A549 (cell line): ENCODE results near the gene DNAH17.

ENCODE experiments used
- RAD21 ChIP-seq, 2 experiments: fragments of >200 bp in 1 of 2; sonication (Bioruptor Twin) in 1 of 2; formaldehyde crosslinking in 1 of 2; IDR thresholded peaks in 1 of 2; conservative IDR thresholded peaks in 1 of 2; 2 replicates in 1 of 2; 3 replicates in 1 of 2; pipeline ENCODE4 v1.6.1; 2012 to 2018; ENCODE audit warnings: inconsistent platforms in 1 of 2
- RCOR1 ChIP-seq: fragments of 150-350 bp; IDR thresholded peaks from 2 replicates; pipeline ENCODE4 v1.6.1; 2014; ENCODE audit warnings: antibody characterized with exemption, low read length, low read depth
- TF ChIP-seq, protein P1 (sequence below): IDR thresholded peaks from 2 replicates; pipeline ENCODE4 v1.6.1; 2012; ENCODE audit warnings: low read depth, borderline replicate concordance
- TF ChIP-seq, protein P2 (sequence below): fragments of 450-650 bp; IDR thresholded peaks from 2 replicates; pipeline ENCODE4 v1.6.1; 2014; ENCODE audit warnings: antibody characterized with exemption
- TF ChIP-seq, protein P3 (sequence below): fragments of >200 bp; sonication (Bioruptor Twin); formaldehyde crosslinking; IDR thresholded peaks from 3 replicates; pipeline ENCODE4 v1.5.1; 2016

DNA sequence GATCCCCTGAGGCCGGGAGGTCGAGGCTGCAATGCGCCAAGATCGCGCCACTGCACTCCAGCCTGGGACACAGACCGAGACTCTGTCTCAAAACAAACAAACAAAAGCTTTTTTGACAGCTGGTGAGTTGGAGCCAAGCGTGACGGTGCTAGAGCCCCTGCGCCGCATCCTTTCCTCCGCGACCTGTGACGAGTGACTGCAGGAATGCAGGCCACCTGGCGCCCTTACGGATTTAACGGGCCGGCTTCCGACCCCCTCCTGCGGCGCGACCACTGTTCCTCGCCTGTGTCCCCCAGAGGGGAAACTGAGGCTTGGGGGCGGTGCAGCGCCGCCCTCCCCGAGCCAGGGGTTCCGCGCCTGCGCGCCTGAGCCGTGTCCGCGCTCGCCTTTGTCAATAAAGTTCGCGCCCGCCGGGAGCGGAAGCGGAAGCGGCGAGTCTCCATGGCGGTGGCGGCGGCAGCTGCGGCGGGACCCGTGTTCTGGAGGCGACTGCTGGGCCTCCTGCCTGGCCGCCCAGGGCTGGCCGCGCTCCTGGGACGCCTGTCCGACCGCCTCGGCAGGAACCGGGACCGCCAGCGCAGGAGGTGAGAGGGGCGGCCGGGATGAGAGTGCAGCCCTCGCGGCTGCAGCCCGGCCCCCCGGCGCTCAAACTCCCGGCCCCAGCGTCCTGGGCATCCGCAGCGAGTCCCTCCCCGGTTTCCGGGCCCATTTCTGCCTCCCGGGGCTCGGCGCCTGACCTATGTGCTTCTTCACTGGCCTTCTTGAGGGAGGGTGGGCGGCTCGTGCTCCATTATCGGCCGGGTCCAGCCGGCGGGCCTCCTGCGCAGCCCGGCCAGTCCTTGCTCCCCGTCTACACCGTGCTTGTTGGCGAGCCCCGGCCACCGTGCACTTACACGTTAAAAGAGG, 198.7 kb downstream of the DNAH17 start, which contains the start of gene PGS1:
- TF ChIP-seq RCOR1 (no peak), RAD21 (conservative IDR thresholded peaks at IDR 0.05 in 1 of 2, IDR thresholded peaks at IDR 0.05 in 1 of 2) (no peak; a peak in 1 of 5 replicates)
- TF ChIP-seq, protein P1, sequence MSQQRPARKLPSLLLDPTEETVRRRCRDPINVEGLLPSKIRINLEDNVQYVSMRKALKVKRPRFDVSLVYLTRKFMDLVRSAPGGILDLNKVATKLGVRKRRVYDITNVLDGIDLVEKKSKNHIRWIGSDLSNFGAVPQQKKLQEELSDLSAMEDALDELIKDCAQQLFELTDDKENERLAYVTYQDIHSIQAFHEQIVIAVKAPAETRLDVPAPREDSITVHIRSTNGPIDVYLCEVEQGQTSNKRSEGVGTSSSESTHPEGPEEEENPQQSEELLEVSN = no peak; the same call in 1 of the 2 replicates
- TF ChIP-seq, protein P2, sequence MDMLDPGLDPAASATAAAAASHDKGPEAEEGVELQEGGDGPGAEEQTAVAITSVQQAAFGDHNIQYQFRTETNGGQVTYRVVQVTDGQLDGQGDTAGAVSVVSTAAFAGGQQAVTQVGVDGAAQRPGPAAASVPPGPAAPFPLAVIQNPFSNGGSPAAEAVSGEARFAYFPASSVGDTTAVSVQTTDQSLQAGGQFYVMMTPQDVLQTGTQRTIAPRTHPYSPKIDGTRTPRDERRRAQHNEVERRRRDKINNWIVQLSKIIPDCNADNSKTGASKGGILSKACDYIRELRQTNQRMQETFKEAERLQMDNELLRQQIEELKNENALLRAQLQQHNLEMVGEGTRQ = no peak
- TF ChIP-seq, protein P3, sequence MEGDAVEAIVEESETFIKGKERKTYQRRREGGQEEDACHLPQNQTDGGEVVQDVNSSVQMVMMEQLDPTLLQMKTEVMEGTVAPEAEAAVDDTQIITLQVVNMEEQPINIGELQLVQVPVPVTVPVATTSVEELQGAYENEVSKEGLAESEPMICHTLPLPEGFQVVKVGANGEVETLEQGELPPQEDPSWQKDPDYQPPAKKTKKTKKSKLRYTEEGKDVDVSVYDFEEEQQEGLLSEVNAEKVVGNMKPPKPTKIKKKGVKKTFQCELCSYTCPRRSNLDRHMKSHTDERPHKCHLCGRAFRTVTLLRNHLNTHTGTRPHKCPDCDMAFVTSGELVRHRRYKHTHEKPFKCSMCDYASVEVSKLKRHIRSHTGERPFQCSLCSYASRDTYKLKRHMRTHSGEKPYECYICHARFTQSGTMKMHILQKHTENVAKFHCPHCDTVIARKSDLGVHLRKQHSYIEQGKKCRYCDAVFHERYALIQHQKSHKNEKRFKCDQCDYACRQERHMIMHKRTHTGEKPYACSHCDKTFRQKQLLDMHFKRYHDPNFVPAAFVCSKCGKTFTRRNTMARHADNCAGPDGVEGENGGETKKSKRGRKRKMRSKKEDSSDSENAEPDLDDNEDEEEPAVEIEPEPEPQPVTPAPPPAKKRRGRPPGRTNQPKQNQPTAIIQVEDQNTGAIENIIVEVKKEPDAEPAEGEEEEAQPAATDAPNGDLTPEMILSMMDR = no peak
